K562 (cell line): ENCODE data around the gene ERMP1. TPM values are rescaled to one million over a fixed set of nuclear protein-coding genes. Genes with fewer than 3 reads are reported as not detected.

Experiments
- DACH1 ChIP-seq: fragments of 450-650 bp; IDR thresholded peaks from 2 replicates; pipeline ENCODE4 v1.6.1; 2018; ENCODE audit not compliant: partially characterized antibody
- ELF2 ChIP-seq: fragments of 250-450 bp; sonication (Bioruptor Pico); IDR thresholded peaks from 2 replicates; pipeline ENCODE4 v1.5.0; 2021; ENCODE audit warnings: mild to moderate bottlenecking
- FOXO4 ChIP-seq: fragments of 450-650 bp; formaldehyde crosslinking; IDR thresholded peaks from 2 replicates; pipeline ENCODE4 v1.4.0; 2020; ENCODE audit warnings: mild to moderate bottlenecking, moderate library complexity
- MAFK ChIP-seq: IDR thresholded peaks from 2 replicates; pipeline ENCODE4 v1.6.1; 2011; ENCODE audit warnings: low read length, improper control_type of control experiment
- MGA ChIP-seq: fragments of 450-650 bp; IDR thresholded peaks from 2 replicates; pipeline ENCODE4 v1.6.1; 2016; ENCODE audit warnings: mild to moderate bottlenecking, moderate library complexity
- RAD21 ChIP-seq, 2 experiments: fragments of 250-450 bp in 1 of 2; fragments of 450-650 bp in 1 of 2; sonication (Bioruptor Pico) in 1 of 2; formaldehyde crosslinking in 1 of 2; IDR thresholded peaks in 1 of 2; conservative IDR thresholded peaks in 1 of 2; 2 replicates each; pipeline versions ENCODE4 v1.4.0 to v1.8.0; 2020 to 2022; ENCODE audit warnings: mild to moderate bottlenecking in 2 of 2, moderate library complexity in 1 of 2
- RBBP5 ChIP-seq: fragments of 200-600 bp; sonication (generic); IDR thresholded peaks from 2 replicates; pipeline ENCODE4 v1.6.1; 2012; ENCODE audit warnings: borderline replicate concordance, mild to moderate bottlenecking, low read length, control low read depth, inconsistent platforms; ENCODE audit not compliant: insufficient read depth, poor library complexity, severe bottlenecking
- ZNF12 ChIP-seq: sonication (generic); formaldehyde crosslinking; IDR thresholded peaks from 2 replicates; pipeline ENCODE4 v1.4.0; 2020; ENCODE audit warnings: mild to moderate bottlenecking, missing genetic modification reagents
- polyA plus RNA-seq, 8 experiments: library from polyadenylated mRNA; depleted of rRNA in 4 of 8; stranded (reverse) in 5 of 8; unstranded in 3 of 8; fragments of >200 nt; fragmentation: Nextera tagmentation in 2 of 8; fragmentation: Illumina TruSeq in 1 of 8; extraction: Ambion mirVana in 2 of 8; extraction: Trizol in 1 of 8; gene quantifications; 2 replicates each; pipeline versions ENCODE4 v1.2.1 to v1.2.3, GENCODE V29; 2011 to 2014; ENCODE audit warnings: inconsistent platforms in 1 of 8, missing spikeins in 1 of 8
- total RNA-seq, 7 experiments: library from RNA; depleted of rRNA in 6 of 7; stranded (reverse); fragments of >200 nt in 6 of 7; fragmentation: Illumina TruSeq in 2 of 7; extraction: Trizol in 2 of 7; gene quantifications; 2 replicates each; pipeline versions ENCODE4 v1.2.1 to v1.2.3, GENCODE V29; 2011 to 2021; ENCODE audit warnings: low replicate concordance in 1 of 7

The ERMP1 gene
- total and polyA plus RNA-seq, 9 of the 15 experiments (the other 6 are each of a cell fraction or from before 2014, with no cell fraction given): 2.5 to 26.3 (median 12.6) TPM

GRCh38 chr9:5876711-5877110, 43.8 kb upstream of the ERMP1 start (continued):
- TF ChIP-seq MGA (peak; percentile 32; the same call in 1 of the 2 replicates), MAFK (peak; percentile 7; the same call in 1 of the 2 replicates), ZNF12 (CRISPR knock-in tag) (peak; percentile 96), ELF2 (CRISPR knock-in tag) (no peak), FOXO4 (CRISPR knock-in tag) (no peak), RAD21 (CRISPR knock-in tag; conservative IDR thresholded peaks at IDR 0.05 in 1 of 2, IDR thresholded peaks at IDR 0.05 in 1 of 2) (no peak), RBBP5 (no peak), DACH1 (no peak)
